Stromal cell of bone marrow (primary cell): ENCODE results near the gene FAM25C.
"Not testable (repeated sequence)": the region's sequence is repeated elsewhere in the genome, so short reads cannot be mapped to it uniquely, and the experiment has no call there.

Experiments used
- DNase-seq: peaks from one replicate; pipeline ENCODE4 v3.0.0-alpha.2; 2012; ENCODE audit warnings: low read depth

FAM25C gene

DNA sequence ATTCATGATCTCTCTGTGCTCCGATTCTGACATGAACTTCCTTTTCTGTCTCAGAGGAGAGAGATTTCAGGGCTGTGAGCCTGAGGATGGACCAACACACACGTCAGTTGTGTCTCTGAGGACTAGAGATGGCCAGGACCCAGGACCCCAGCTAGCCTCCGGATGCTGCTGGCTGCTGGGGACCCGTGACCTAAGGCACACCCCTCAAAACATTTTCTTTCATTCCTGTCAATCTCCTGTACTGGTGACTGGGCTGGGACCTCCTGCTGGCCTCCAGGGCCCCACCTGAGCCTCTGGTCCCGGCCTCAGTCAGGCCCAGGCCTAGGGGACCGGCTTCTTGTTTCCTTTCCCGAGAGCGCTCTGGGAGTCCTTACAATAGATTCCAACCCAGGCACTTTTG, 42.4 kb downstream of the FAM25C start:
- not testable (repeated sequence) for DNase-seq

DNA sequence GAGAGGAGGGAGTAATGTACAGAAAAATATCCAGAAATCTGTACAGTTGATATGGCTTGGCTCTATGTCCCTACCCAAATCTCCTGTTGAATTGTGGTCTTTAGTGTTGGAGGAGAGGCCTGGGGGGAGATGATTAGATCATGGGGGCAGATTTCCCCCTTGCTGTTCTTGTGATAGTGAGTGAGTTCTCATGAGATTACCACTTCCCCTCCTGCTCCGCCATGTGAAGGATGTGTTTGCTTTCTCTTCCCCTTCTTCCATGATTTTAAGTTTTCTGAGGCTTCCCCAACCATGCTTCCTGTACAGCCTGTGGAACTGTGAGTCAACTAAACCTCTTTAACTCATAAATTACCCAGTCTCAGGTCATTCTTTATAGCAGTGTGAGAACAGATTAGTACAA, 52.2 kb downstream of the FAM25C start:
- not testable (repeated sequence) for DNase-seq
